Thyroid gland (tissue), 4 donors: ENCODE data around the gene SLC13A4. TPM values are rescaled to one million over a fixed set of nuclear protein-coding genes. Genes with fewer than 3 reads are reported as not detected.

Source experiments
- DNase-seq, 2 donors: peaks; one replicate each; pipeline ENCODE4 v3.0.0-alpha.2; 2019
- H3K27ac ChIP-seq, 3 donors: fragments of 200-600 bp; sonication (generic); 1 replicate in 2 of 3; 2 replicates in 1 of 3; pipeline ENCODE4 v1.5.1; 2016 to 2019; ENCODE audit warnings: mild to moderate bottlenecking in 1 of 3, moderate library complexity in 1 of 3
- H3K27me3 ChIP-seq: fragments of 200-600 bp; sonication (generic); one replicate; pipeline ENCODE4 v1.5.1; 2019
- H3K36me3 ChIP-seq, 2 donors: fragments of 200-600 bp; sonication (generic); one replicate each; pipeline ENCODE4 v1.5.1; 2016 to 2019
- H3K4me1 ChIP-seq, 2 donors: fragments of 200-600 bp; sonication (generic); one replicate each; pipeline ENCODE4 v1.5.1; 2017 to 2019
- H3K4me3 ChIP-seq, 3 donors: fragments of 200-600 bp; sonication (generic); replicated peaks in 1 of 3; 1 replicate in 2 of 3; 2 replicates in 1 of 3; pipeline ENCODE4 v1.5.1; 2016; ENCODE audit warnings: mild to moderate bottlenecking in 1 of 3
- H3K9me3 ChIP-seq: fragments of 200-600 bp; sonication (generic); one replicate; pipeline ENCODE4 v1.5.1; 2017
- CTCF ChIP-seq, 6 experiments: fragments of 200-600 bp in 3 of 6; fragments of 450-650 bp in 3 of 6; sonication (generic) in 3 of 6; IDR thresholded peaks; one replicate each; pipeline ENCODE4 v1.5.1; 2016 to 2019; ENCODE audit warnings: antibody characterized with exemption in 6 of 6, mild to moderate bottlenecking in 2 of 6, inconsistent platforms in 1 of 6, moderate library complexity in 1 of 6
- POLR2A ChIP-seq, 2 donors: fragments of 450-650 bp; IDR thresholded peaks; one replicate each; pipeline ENCODE4 v1.6.1; 2017; ENCODE audit warnings: antibody characterized with exemption in 2 of 2, mild to moderate bottlenecking in 2 of 2, moderate library complexity in 1 of 2
- WGBS, 2 donors: methylation state at CpG; one replicate each; pipeline ENCODE4 v1.1.5; 2017; 5-methylcytosine and 5-hydroxymethylcytosine counted together
- intact Hi-C: fragments of 100-400 bp; cut with DNase I; formaldehyde crosslinking; loops from one replicate; pipeline ENCODE4 v1.15.1; 2023
- total RNA-seq, 4 donors: library from RNA; depleted of rRNA; stranded (reverse); fragments of >200 nt; gene quantifications; one replicate each; pipeline ENCODE4 v1.2.3, GENCODE V29; 2016

The SLC13A4 gene
- total RNA-seq, 4 donors from 2014 or later = 0.20 TPM; not detected in 3

GRCh38 chr7:135772639-135773222 is 44.7 kb upstream of the SLC13A4 start:
- Histone ChIP-seq H3K27ac (peak overlapping the region; percentile 36 to 69 (median 50)), H3K4me3 (no peak overlapping the region), H3K27me3 (no peaks in the 10 kb centered on the region), H3K4me1 (peaks cover 16 to 17% of the 10 kb centered on the region in 2 donors), H3K36me3 (no peaks in the 10 kb centered on the region), H3K9me3 (no peaks in the 10 kb centered on the region)
- 79 to 86% methylated on average over 8 of the region's 8 CpGs for WGBS, 2 donors
- no peak for DNase-seq
- TF ChIP-seq CTCF (IDR thresholded peaks at IDR 0.05) (no peak), POLR2A (IDR thresholded peaks at IDR 0.05) (no peak)
- intact Hi-C loops = no loop called here

- WGBS, 2 donors = 90 to 93% methylated on average over 4 of the region's 4 CpGs
- no peak overlapping the region for H3K27ac ChIP-seq
Observed at GRCh38 chr7:135771961-135772638, 44.1 kb upstream of the SLC13A4 start.

GRCh38 chr7:135771051-135771450 is 43.1 kb upstream of the SLC13A4 start:
- H3K27ac ChIP-seq = no peak overlapping the region
- TF ChIP-seq POLR2A (IDR thresholded peaks at IDR 0.05) (no peak), CTCF (IDR thresholded peaks at IDR 0.05) (no peak)
- DNase-seq = no peak
- WGBS, 2 donors = 90 to 93% methylated on average over 1 of the region's 1 CpG
- peaks cover 16 to 17% of the 10 kb centered on the region in 2 donors for H3K4me1 ChIP-seq
- intact Hi-C loops = no loop called here
- H3K9me3 ChIP-seq = no peaks in the 10 kb centered on the region
- no peaks in the 10 kb centered on the region for H3K36me3 ChIP-seq
- H3K4me3 ChIP-seq = no peak overlapping the region
- no peaks in the 10 kb centered on the region for H3K27me3 ChIP-seq

More at GRCh38 chr7:135771961-135772638, 44.1 kb upstream of the SLC13A4 start:
- TF ChIP-seq CTCF (IDR thresholded peaks at IDR 0.05) (no peak), POLR2A (IDR thresholded peaks at IDR 0.05) (no peak)
- no peaks in the 10 kb centered on the region for H3K9me3 ChIP-seq
- no peak overlapping the region for H3K4me3 ChIP-seq
- intact Hi-C loops = no loop called here
- no peaks in the 10 kb centered on the region for H3K27me3 ChIP-seq
- DNase-seq = no peak
- peaks cover 16 to 17% of the 10 kb centered on the region in 2 donors for H3K4me1 ChIP-seq
- H3K36me3 ChIP-seq = no peaks in the 10 kb centered on the region

- H3K27ac ChIP-seq = no peak overlapping the region
- H3K27me3 ChIP-seq = no peaks in the 10 kb centered on the region
- 96 to 97% methylated on average over 6 of the region's 6 CpGs for WGBS, 2 donors
- DNase-seq = no peak
- H3K9me3 ChIP-seq = no peaks in the 10 kb centered on the region
- intact Hi-C loops = no loop called here
- H3K4me1 ChIP-seq = peaks cover 16 to 17% of the 10 kb centered on the region in 2 donors
- TF ChIP-seq POLR2A (IDR thresholded peaks at IDR 0.05) = no peak
- TF ChIP-seq CTCF (IDR thresholded peaks at IDR 0.05) = no peak
- H3K36me3 ChIP-seq = no peaks in the 10 kb centered on the region
- no peak overlapping the region for H3K4me3 ChIP-seq
Observed at GRCh38 chr7:135770139-135770710, 42.2 kb upstream of the SLC13A4 start.
